HG03354 (cell line): ENCODE results near the gene ZNF394.

Source experiments
- ATAC-seq: cut with Tn5 transposase; IDR thresholded peaks from one replicate; pipeline ENCODE4 v1.9.1; 2021; ENCODE audit warnings: mild to moderate bottlenecking; ENCODE audit not compliant: unreplicated experiment, poor library complexity, severe bottlenecking

The ZNF394 gene

DNA sequence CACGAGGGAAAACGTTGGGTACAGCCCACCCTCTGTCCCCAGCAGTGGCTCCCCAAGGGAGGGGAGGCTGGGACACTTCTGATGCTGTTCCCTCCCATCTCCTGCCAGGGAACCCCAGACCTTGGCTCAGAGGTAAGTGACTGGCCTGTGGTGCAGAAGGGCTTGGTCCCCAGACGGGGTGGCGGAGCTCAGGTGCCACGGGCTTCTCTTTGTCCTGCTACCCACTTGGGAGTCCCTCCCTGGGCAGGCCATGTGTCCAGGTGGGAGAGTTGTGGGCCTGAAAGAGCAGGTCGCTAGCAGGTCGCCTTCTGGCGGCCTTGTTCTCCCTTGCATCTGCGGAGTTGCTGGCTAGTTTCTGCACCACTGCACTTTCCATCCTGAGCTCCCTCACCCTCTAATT is 44.2 kb downstream of the ZNF394 start:
- ATAC-seq: no peak

GRCh38 chr7:99453105-99453504 is 47.0 kb downstream of the ZNF394 start:
- ATAC-seq: no peak

GRCh38 chr7:99452541-99452940 is 47.5 kb downstream of the ZNF394 start:
- ATAC-seq: no peak

GRCh38 chr7:99451936-99452335 is 48.1 kb downstream of the ZNF394 start:
- no peak for ATAC-seq

GRCh38 chr7:99449326-99449725 is 50.8 kb downstream of the ZNF394 start:
- no peak for ATAC-seq

DNA sequence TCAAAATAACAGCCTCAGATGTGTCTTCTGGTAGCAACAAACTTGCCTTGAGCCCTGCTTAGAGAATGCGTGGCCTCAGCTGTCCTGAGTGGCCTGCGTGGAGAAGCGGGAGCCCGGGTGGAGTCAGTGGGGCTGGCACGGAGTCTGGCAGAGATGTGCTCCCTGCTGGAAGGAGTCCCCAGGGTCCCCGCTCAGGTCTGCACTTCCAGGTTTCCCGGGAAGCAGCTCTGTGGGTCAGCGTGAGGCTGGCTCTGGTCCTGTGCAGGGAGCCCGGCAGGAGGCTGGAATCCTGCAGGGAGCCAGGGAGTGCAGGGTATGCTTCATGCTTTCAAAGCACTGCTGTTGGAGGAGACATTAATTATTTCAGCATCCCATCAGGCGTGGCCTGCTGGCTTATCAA is 51.2 kb downstream of the ZNF394 start:
- ATAC-seq: no peak

DNA sequence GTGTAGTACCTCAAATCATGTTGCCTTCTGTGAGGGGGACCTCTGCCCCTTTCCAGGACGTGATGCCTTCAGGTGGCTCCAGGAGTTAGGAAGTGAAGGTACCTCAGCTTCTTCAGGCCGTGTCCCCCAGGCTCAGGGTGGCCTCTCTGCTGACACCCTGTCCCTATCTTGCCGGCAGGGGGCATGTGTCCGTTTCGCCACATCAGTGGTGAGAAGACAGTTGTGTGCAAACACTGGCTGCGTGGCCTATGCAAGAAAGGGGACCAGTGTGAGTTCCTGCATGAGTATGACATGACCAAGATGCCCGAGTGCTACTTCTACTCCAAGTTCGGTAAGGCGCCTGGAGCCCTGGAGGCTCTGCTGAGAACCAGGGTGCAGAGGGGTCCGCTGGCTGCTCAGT is 52.1 kb downstream of the ZNF394 start:
- no peak for ATAC-seq

DNA sequence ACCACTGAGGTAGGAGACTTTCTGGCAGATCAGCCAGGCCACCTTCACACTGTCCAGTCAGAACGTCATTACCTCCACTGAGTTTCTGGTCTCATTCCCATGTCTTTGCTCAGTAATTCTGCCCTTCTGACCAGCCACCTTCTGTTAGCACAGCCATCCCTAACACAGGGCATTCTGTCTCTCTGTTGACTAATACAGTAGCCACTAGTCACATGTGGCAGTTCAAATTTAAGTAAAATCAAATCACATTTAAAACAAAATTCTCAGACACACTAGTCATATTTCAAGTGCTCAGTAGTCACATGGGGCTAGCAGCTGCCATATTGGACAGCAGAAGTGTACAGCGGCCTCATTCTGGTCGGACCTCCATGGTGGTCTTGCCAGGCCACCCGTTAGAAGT is 54.0 kb downstream of the ZNF394 start:
- no peak for ATAC-seq
